Measurements from ENCODE around the gene SLC9A8.
A peak's percentile ranks its signal among the peaks of the same experiment; 100 is the strongest.
"Not testable (repeated sequence)": the region's sequence is repeated elsewhere in the genome, so short reads cannot be mapped to it uniquely, and the experiment has no call there.

The SLC9A8 gene, protein sequence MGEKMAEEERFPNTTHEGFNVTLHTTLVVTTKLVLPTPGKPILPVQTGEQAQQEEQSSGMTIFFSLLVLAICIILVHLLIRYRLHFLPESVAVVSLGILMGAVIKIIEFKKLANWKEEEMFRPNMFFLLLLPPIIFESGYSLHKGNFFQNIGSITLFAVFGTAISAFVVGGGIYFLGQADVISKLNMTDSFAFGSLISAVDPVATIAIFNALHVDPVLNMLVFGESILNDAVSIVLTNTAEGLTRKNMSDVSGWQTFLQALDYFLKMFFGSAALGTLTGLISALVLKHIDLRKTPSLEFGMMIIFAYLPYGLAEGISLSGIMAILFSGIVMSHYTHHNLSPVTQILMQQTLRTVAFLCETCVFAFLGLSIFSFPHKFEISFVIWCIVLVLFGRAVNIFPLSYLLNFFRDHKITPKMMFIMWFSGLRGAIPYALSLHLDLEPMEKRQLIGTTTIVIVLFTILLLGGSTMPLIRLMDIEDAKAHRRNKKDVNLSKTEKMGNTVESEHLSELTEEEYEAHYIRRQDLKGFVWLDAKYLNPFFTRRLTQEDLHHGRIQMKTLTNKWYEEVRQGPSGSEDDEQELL

DNA sequence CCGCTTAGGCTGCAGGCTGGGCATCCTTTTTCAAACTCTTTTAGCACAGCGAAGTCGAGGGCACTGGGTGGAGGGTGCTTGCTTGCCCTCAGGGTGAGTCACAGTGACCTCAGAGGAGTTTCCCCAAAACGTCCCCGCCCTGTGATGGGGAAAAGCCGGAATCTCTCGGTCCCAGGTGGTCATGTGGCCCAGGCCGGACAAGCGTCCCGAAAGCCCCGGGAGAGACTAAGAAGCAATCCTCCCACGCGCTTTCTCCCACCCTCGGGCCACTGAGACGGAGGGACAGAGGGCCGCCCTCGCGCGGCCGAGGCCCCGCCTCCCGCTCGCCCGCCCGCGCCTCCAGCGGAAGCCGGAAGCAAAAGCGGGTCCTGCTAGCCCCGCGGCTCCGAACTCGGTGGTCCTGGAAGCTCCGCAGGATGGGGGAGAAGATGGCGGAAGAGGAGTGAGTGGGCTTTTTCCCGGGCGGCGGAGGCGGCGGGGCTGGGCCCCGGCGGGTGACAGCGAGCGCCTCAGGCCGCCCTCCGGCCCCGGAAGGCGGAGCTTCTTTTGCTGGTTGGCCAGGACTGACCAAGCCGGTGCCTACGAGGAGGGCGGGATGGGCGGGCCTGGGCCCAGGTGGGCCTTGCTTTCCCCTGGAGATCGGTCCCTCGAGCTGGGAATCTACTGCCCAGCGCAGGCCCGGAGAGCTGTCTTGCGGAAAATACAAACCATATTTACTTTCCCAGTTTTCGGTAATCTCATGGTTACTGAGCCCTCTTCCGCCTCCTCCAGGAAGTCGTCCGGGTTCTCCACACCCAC is at the start of gene SLC9A8:
Gene SLC9A8, plus strand, starts transcription at position 322 of the 798 bp plus-strand sequence. Its CDS starts 95 bp downstream, at position 417.
- DNase-seq (ENCODE audit: low spot score): peak; percentile 80

DNA sequence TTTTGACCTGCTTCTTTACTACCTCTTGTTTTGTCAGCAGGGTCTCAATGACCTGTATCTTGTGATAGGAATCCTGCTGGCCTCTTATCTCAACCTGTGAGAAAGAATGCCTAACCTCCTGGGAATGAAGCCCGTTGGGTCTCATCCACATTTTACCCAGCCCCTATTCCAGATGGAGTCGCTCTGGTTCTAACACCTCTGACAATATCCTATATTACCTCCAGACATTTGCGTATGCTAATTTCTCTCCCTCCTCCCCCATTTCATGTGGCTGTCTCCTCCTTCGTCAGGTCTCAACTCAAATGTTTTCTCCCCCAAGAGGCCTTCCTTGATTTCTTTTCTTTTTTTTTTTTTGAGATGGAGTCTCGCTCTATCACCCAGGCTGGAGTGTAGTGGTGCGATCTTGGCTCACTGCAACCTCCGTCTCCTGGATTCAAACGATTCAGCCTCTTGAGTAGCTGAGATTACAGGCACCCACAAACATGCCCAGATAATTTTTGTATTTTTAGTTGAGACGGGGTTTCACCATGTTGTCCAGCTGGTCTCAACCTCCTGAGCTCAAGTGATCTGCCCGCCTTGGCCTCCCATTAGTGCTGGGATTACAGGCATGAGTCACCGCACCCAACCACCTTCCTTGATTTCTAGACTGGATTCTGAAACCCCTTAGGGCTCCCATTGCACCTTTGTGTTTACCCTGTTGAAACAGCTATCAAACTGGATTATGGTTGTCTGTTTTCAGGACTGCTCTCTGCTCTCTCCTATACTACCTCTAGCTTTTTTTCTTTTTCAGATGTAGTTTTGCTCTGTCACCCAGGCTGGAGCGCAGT is 49.5 kb upstream of the SLC9A8 start:
- no peak for DNase-seq (ENCODE audit: low spot score)

DNA sequence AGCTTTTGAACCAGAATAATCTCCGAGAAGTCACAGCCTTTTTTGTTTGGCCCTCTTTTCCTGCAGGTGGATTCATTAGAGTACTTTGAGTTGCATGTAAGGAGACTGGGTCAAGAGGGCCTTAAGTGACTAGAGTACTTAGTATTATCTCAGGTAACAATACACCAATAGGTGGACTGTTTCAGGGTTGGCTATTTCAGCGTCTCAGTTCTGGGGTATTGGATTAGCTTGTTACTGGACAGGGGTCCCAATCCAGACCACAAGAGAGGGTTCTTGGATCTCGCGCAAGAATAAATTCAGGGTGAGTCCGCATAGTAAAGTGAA is 47.3 kb upstream of the SLC9A8 start:
- no peak for DNase-seq (ENCODE audit: low spot score)

DNA sequence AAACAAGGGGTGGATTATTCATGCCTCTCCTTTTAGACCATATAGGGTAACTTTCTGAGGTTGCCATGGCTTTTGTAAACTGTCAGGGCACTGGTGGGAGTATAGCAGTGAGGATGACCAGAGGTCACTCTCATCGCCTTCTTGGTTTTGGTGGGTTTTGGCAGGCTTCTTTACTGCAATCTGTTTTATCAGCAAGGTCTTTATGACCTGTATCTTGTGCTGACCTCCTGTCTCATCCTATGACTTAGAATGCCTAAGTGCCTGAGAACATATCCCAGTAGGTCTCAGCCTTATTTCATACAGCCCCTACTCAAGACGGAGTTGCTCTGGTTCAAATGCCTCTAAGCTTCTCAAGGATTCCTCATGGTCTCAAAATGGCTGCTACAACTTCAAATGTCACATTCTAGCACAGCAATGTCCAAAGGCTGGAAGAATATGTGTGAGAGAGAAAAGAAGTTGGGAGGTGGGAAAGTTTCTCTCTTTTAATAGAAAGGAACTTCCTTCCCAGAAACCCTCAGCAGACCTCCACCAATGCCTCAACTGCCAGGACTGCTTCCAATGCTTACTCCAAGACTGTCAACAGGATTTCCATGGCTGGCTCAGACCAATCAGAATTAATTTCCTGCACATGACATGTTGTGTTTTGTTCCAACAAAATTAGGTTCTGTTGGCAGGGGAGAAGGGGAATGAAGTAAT is 46.6 kb upstream of the SLC9A8 start:
- no peak for DNase-seq (ENCODE audit: low spot score)

DNA sequence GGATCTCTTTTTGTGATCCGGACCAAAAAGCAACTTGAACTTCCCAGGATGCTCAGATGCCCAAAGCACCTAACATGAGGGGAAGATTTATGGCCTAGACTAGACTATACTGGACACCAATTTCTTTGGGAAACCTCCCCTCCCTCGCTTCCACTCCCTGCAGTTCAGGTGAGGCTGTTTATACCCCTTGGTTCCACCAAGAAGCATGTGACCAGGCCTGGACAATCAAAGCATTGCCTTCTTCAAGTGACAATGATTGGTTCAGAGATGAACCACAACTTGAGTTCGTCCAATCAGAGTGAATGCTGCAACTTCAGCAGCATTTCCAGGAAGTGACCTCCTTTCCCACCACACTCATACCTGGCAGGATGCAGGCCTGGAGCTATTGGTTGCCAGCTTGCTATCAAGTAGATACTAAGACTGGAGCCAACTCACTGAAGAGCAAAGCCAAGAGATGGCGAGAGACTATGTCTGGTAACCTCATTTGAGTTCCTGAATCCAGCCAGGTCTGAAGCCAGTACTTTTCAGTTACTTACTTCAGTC is 45.6 kb upstream of the SLC9A8 start:
- no peak for DNase-seq (ENCODE audit: low spot score)

DNA sequence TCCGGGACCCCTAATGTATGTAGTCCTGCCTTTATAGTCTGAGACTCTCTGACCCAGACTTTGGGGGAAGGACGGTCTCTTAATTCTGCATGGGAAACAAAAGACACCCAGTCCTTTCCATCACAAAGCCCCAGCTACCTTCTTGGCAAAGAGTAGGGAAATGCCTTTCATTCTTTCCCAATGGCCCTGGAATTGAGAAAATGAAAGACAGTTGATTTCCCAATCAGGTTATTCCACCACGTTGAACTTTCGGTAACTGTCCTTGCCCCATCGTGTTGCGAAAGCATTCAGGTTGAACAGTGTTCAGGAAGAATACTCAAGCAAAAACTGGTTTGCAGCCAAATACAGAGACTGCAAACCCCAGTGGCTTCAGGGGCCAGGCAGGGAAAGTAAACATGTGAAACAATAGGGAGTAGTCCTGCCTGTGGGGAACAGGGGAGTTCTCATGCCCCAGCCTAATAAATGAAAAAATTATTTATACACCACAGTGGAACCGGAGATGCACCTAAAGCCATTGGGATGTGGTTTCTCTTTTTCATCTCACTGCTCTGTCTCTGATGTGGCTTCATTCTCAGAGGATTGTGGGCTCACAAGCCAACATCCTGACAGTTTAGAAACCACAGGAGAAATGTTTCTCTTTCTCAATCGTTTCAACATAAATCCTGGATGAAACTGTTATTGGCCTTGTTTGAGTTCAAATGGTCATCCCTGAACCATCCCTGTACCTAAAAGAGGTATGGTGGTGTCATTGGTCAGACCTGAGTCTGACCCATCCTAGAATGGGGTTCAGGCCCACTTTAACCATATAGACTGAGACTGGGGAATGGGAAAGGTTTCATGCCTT is 44.2 kb upstream of the SLC9A8 start:
- no peak for DNase-seq (ENCODE audit: low spot score)

DNA sequence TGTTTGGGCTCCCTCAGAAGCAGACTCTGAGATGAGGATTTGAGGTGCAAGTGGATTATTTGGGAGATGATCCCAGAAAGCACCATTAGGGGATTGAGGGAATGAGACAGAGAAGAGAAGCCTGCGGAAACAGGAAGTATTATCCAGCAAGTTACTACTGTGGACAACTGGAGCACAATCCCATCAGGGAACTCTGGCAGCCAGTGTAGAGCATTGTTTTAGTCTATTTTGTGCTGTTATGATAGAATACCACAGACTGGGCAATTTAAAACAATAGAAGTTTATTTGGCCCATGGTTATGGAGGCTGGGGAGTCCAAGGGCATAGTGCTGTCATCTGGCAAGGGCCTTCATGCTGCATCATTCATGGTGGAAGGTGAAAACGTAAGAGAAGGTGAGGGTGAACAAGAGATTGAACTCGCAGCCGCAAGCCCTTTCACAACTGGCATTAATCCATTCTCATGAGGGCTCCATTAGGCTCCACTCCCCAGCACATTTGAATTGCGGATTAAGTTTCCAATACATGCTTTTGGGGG is 43.5 kb upstream of the SLC9A8 start:
- no peak for DNase-seq (ENCODE audit: low spot score)

DNA sequence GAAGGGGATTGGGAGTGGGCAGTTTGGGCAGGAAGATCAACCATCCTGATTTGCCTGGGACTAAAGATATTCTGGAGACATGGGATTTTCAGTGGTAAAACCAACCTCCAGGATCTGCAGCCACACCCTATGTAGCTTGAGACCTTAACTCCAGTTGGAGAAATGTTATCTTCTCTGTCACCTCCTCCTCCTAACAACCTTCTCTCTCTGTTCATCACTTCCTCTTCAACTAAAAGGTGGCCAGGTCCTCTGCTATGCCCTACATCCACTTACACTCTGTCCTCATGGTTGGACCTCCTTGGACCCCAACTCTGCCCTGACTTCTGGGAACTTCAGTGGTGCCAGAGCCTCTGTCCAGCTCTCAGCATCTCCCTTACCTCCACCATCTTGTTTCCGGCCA is 42.0 kb upstream of the SLC9A8 start:
- no peak for DNase-seq (ENCODE audit: low spot score)

DNA sequence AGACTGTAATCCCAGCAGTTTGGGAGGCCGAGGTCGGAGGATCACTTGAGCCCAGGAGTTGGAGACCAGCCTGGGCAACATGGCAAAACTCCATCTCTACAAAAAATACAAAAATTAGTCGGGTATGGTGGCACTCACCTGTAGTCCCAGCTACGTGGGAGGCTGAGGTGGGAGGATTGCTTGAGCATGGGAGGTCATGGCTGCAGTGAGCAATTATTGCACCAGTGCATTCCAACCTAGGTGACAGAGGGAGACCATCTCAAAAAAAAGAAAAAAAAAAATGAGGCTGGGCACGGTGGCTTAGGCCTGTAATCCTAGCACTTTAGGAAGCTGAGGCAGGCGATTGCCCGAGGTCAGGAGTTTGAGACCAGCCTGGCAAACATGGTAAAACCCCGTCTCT is 38.4 kb upstream of the SLC9A8 start:
- DNase-seq (ENCODE audit: low spot score): not testable (repeated sequence)

DNA sequence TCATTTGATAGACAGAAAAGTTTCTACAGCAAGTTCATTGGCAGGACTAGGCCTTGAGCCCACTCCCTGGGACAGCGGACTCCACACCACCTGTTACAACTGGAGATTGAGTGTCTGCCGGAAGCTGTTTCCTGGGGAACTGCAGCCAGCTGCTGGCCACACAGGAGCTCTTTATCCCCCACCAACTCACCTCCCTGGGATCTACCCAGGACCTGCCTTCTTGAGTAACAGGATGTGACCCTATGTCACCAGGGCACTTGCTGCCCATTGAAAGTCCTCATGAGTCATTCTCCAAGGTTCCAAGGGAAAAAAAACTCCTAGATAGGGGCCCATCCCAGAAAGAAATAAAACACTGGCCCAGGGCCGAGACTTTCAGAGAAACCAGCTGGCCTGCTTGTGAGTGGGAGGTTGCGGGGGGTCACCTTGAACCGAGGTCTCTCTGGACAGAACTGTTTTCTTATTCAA is 37.4 kb upstream of the SLC9A8 start:
- DNase-seq (ENCODE audit: low spot score): peak; percentile 40

DNA sequence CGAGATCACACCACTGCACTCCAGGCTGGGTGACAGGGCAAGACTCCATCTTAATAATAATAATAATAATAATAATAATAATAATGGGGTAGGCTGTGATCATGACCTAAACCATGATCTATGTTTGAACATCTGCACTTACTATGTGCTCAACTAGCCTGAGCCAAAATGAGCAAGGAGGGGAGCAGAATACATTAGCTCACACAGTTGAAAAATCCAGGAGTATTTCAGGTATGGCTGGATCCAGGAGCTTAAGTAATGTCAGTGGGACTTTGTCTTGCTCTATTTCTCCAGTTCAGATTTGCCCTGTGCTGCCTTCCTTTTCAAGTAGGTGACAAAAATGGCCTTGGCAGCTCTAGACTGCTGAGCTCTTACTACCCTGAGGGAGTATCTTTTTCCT is 32.7 kb upstream of the SLC9A8 start:
- no peak for DNase-seq (ENCODE audit: low spot score)

DNA sequence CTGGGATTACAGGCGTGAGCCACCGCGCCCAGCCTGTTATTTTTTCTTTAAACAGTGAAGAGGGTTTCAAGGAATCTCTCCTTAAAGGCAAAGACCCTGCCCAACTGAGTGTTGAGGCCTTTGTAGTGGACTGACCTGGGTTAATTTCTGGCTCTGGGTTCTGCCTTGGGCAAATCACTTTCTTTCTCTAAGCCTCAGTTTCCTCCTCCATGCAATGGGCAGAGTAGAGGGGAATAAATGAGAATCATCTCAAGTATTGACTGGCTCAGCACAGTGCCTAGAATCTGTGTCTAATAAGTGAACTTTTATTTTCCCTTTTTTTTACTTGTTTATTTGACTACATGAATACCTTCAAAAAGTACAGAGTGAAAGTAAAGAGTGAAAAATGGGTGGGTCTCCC is 31.0 kb upstream of the SLC9A8 start:
- DNase-seq (ENCODE audit: low spot score): no peak

DNA sequence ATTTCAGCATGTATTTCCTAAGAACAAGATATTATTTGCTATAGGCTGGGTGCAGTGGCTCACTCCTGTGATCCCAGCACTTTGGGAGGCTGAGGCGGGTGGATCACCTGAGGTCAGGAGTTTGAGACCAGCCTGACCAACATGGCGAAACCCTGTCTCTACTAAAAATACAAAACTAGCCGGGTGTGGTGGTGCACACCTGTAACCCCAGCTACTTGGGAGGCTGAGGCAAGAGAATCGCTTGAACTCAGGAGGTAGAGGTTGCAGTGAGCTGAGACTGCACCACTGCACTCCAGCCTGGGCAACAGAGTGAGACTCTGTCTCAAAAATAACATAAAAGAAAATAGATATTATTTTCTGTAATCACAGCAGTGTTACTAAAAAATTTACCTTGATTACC is 30.2 kb upstream of the SLC9A8 start:
- DNase-seq (ENCODE audit: low spot score): not testable (repeated sequence)

DNA sequence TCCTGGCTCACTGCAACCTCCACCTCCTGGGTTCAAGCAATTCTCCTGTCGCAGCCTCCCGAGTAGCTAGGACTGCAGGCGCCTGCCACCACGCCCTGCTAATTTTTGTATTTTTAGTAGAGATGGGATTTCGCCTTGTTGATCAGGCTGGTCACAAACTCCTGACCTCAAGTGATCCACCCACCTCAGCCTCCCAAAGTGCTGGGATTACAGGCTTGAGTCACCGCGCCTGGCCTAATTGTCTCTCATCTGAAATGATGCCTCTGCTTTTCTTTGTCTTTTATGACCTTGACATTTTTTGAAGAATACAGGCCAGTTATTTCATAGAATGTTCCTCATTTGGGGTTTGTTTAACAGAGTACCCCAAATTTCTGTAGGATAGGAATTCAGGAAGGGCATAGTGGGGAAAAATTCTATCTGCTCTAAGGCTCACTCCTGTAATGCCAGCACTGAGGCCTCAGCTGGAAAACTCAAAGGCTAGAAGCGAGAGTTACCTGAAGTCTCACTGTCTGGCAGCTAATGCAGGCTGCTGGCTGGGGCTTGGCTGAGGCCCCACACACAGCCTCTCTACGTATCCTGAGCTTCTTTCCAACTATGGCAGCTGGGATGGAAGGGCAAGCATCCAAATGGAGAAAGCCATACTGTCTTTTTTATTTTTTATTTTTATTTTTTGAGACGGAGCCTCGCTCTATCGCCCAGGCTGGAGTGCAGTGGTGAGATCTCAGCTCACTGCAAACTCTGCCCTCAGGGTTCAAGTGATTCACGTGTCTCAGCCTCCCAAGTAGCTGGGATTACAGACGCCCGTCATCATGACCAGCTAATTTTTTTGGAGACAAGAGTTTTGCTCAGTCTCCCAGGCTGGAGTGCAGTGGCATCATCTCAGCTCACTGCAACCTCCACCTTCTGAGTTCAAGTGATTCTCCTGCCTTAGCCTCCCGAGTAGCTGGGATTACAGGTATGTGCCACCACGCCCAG is 29.3 kb upstream of the SLC9A8 start:
- DNase-seq (ENCODE audit: low spot score): not testable (repeated sequence)

DNA sequence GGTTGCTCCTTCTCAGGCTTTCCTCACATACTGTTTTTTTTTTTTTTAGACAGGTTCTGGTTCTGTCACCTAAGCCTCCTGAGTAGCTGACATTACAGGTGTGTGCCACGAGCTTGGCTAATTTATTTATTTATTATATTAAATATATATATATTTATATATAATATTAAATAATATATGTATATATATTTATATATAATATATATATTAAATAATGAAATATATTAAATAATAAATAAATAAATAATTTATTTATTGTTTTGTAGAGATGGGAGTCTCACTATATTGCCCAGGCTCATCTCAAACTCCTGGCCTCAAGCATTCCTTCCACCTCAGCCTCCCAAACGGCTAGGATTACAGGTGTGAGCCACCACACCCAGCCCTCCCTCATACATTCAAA is 28.3 kb upstream of the SLC9A8 start:
- DNase-seq (ENCODE audit: low spot score): no peak

DNA sequence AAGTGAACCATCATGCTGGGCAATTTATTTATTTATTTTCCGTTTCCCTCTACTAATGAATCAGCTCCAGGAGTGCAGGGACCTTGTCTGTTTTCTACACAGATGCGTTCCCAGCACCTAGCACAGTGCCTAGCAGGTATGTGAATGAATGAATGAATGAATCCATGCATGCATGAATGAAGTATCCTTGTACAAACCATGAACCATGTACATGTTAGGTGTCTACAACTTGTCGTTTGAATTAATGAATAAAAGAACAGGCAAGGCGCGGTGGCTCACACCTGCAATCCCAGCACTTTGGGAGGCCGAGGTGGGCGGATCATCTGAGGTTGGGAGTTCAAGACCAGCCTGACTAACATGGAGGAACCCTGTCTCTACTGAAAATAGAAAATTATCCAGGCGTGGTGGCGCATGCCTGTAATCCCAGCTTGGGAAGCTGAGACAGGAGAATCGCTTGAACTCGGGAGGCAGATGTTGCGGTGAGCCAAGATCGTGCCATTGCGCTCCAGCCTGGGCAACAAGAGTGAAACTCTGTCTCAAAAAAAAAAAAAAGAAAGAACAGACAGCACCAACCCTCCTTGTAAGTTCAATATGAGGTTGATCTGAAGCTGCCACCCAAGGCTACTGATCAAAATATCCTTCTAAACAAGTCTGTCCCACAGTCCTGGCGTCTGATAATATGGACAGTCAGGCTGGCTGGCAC is 27.3 kb upstream of the SLC9A8 start:
- no peak for DNase-seq (ENCODE audit: low spot score)

DNA sequence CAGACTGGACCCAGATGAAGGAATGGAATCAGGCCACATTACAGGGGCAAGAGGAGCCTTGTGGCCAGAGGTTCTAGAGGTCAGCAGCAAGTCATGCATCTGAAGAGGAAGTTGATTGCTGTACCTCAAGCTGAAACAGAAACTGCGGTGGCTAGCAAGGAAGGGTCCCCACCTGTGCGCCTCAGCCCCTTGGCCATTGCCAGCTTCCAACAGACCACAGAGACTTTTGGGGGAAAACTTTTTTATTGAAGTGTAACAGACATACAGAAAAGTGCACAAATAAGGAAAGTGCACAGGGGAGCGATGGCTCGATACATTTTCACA is 26.8 kb upstream of the SLC9A8 start:
- no peak for DNase-seq (ENCODE audit: low spot score)

DNA sequence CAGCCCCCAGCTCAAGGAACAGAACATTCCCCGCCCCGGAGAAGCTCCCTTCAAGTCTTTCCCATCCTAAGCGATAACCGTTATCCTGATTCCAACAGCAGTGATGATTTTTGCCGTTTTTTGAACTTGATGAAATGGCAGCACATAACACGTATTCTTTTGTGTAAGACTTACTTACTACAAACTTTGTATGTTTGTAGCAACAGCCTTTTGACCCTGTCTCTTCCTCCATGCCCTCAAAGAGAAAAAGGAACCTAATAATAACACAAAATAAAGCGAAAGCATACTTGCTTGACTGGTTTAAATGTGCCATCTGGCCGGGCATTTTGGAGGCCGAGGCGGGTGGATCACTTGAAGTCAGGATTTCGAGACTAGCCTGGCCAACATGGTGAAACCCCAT is 26.4 kb upstream of the SLC9A8 start:
- DNase-seq (ENCODE audit: low spot score): no peak
